UCSD-AML1 (cell line): Measurements from ENCODE around the gene NELFB.
A peak's percentile ranks its signal among the peaks of the same experiment; 100 is the strongest.

Experiments
- DNase-seq: peaks from one replicate; lab custom pipeline; 2025; ENCODE audit not compliant: unreplicated experiment; lab: John Stamatoyannopoulos, UW

Gene NELFB

DNA sequence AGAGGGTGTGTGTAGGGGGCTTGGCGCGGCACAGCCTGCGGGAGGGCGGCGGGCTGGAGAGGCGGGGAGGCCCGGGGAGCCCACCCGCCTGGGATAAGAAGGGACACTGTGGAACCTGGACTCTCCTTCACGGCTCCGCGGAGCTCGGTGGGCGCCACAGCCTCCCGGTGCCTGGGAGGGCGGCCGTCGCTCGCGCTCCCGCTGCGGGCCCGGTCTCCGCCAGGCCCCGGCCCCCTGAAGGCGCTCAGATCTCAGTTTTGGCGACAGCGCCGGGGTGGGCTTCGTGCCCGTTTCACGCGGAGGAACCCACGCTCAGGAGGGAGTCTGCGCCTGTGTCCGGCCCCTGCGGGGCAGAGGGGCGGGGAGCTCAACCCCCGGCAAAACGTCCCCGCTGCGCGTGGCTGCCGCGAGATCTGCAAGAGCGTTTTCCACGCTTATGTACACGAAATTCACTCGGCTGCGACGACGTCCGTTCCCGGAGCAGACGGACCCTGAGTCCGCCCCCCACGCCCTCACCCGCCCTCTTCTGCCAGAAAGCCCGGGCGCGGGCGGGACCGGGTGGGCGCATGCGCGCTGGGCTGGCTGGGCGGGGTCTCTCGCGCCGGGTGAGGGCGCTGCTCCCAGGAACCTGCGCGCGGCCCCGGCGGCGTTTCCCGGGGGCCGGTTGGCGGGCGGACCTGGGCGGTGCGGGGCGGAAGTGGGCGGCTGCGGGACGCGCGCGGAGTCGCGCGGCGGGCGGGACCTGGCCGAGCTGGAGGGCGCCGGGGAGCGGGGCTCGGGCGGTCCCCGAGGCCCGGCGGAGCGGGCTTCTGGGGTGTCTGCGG is at the start of gene NELFB:
Gene NELFB (plus strand): TSS at position 704 of the 824 bp plus-strand sequence.
- DNase-seq = peak; percentile 94

DNA sequence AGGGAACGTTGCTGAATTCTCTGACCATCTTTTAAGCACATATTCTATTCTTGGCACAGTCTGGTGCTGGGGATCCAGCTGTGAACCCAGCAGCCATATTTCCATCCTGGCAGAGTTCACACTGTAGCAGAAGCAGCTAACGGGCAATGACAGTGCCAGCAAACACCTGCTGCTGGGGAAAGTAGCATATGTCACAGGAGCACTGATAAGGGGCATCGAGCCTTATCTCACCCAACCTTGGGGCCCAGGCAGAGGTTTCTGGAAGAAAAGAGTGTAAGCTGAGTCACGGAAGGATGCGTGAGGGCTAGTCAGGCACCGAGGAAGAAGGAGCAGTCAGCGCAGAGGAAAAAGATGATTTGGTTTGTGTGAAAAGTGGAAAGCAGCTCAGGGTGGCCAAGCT is 48.5 kb upstream of the NELFB start:
- no peak for DNase-seq

DNA sequence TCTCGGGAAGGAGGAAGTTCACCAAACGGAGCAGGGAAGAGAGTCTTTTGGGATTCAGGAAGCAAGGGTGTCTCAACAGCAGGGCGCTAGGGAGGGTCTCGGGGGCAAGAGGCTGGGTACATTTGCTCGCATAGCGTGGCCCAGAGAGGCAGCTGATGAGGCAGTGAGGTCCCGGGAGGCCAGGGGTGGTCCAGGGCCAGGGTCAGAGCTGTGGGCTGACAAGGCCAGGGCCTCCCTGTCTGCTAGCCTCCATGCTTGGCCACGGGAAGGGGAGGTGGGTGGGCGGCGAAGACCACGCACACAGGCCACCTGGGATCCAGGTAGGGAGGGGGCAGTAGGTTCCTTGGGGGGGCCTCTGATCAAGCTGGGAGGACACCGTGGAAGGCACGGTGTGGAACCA is 43.6 kb upstream of the NELFB start:
- no peak for DNase-seq

DNA sequence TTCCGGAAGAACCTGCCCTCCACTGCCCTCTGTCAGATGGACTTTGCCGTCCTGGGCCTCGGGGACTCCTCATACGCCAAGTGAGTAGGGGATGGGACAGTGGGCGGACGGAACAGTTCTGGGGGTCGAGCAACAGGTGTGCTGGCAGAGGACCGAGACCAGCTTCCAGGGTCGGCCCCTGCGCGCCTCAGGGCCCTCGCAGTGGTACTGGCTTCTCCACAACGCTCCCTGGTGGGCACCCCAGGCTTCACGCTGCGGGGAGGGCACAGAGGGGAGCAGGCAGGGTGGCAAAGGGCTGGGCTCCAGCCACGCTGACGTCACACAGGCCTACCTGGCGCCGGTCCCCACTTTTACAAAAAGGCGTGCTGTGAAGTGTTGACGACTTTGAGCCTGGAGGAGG is 42.6 kb upstream of the NELFB start:
- DNase-seq = no peak

DNA sequence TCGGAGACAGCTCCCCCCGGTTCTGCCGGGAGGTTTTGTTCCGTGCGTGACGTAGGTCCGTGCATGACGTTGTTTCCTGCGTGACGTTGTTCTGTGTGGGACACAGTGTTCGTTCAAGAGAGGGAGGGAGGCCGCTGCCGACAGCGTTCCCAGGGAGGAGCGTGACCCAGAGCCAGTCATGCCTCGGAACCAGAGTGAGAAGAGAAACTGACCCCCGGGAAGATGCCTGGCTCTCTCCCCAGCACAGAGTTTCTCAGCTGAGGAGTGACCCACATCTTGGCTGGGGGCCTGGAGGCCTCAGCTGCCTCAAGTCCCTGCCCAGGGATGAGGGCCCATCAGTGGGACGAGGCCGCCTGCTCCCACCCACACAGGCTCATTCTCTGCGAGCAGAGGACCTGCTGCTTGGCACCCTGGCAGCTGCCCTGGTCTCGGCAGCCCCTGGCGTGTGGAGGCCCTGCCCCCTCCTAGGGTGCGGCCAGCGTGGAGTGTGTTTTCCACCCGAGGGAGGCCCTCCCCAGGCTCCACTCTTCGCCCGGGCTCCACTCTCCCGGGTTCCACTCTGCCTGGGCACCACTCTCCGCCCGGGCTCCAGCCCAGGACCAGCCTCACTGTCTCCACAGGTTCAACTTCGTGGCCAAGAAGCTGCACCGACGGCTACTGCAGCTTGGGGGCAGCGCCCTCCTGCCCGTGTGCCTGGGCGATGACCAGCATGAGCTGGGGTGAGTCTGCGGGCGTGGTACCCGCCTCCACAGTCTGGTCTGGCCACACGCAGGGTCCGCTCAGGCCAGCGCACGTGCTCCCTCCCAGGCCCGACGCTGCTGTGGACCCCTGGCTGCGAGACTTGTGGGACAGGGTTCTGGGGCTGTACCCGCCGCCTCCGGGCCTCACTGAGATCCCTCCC is 41.7 kb upstream of the NELFB start:
- peak; percentile 17 for DNase-seq

DNA sequence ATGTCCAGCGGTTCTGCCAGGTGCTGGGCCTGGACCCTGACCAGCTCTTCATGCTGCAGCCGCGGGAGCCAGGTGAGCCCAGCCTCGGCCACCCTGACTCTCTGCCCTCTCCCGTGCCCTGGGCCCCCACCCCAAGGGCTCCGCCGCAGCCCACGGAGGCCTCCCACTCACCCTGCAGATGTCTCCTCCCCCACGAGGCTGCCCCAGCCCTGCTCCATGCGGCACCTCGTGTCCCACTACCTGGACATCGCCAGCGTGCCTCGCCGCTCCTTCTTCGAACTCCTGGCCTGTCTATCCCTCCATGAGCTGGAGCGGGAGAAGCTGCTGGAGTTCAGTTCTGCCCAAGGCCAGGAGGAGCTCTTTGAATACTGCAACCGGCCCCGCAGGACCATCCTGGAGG is 40.5 kb upstream of the NELFB start:
- DNase-seq = no peak

DNA sequence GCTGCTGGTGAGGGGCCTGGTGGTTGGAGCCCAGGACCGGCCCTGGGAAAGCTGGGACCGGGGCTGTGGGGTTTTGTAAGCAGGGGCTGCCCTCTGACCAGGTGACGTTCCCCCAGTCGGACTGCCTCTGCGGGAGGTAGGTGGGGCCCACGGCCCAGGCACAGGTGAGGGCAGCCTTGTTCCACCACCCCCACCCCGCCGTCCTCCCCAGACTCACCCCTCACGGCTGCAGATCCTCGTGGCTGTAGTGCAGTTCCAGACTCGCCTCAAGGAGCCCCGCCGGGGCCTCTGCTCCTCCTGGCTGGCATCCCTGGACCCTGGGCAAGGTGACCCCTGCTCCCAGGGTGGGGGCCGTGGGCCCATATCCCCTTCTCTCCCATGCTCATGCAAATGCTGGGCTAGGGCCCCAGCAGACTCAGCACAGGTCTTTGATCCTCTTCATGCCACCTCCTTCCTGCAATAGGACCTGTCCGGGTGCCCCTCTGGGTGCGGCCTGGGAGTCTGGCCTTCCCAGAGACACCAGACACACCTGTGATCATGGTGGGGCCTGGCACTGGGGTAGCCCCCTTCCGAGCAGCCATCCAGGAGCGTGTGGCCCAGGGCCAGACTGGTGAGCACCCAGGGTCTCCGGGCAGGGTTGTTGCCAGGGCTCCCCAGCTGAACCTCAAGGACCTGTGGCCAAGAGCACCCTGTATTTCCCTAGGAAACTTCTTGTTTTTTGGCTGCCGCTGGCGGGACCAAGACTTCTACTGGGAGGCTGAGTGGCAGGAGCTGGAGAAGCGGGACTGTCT is 39.7 kb upstream of the NELFB start:
- DNase-seq = no peak

DNA sequence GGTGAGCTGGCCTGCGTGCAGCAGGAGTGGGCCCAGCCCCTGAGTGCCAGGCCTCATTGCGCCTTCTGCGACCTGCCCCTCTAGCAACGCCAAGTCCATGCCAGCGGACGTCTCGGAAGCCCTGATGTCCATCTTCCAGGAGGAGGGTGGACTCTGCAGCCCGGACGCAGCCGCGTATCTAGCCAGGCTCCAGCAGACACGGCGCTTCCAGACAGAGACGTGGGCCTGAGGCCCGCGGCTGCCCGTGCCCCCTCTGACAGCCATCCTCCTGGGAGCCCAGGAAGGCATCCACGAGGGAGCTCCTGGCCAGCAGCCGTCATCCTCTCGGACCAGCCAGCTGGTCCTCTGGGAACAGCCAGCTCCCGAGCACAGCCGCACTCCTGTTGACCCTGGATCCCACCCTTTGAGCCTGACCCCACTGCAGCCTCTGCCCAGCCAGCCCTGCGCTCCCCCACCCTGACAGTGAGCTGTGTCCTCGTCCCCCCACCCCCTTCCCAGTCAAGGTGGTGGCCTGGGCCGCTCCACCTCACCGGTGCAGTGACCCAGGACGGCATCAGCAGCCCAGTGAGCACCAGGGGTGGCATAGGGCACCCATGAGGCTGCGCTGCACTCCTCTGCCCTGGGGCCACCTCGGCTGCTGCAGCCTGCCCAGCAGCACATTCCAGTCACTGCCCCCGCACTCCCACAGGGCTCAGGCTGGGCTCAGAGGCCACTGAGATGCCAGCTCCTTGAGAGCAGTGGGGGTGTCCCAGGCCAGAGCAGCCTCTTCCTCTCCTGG is 38.8 kb upstream of the NELFB start:
- no peak for DNase-seq

DNA sequence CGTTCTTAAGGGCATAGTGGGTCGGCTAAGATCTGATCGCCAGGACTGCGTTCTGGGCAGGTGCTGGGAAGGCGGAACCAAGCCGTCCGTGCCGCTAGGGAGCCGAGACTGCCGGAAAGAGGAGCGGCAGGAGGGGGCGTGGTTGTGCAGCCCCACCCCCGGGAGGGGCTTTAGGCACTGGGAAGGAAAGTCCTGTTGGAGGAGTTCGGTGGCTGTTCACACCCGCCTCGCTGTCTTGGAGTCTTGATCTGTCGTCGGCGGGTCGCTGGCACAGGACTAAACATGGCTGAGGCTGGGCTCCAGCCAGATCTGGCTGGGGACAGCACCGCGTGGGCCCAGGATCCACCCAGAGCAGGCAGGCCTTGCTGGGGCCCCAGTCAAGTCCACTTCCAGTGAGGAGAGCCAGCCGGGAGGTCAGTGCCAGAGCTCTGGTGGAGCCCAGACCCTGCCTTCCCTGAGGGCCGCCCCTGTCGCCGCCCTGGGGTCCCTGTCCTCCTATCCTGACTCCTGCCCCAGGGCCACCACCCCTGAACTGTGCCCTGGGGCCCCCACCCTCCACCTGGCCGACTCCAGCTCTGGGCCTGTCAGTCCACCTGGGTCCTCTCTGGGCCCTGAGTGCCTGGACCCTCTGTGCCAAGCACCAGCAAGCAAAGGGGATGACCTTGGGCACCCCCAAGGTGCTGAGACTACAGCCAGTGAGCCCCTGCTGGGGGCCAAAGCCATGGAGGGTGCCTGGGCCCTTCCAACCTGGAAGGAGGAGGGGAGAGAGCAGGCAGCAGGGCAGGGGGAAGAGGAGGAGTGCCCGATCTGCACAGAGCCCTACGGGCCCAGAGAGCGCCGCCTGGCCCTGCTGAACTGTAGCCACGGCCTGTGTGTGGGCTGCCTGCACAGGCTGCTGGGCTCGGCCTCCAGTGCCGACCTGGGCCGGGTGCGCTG is 37.6 kb upstream of the NELFB start:
- peak; percentile 77 for DNase-seq

DNA sequence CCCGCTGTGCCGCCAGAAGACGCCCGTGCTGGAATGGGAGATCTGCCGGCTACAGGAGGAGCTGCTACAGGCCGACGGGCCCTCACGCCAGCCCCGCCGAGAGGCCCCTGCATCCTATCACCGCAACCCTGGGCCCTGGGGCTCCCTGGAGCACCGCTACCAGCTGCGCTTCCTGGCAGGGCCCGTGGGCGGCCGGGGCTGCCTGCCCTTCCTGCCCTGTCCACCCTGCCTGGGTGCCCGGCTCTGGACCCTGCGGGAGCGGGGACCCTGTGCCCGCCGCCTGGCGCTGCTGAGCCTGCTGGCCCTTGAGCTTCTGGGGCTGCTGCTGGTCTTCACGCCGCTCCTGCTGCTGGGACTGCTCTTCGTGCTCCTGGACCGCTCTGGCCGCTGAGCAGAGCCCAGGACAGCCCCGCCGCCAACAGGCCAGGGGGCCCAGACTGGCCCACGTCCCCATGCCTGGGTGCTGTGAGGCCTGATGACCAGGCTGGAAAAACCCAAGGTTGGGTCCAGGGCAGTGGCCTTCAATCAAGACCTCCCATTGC is 36.8 kb upstream of the NELFB start:
- DNase-seq = no peak

DNA sequence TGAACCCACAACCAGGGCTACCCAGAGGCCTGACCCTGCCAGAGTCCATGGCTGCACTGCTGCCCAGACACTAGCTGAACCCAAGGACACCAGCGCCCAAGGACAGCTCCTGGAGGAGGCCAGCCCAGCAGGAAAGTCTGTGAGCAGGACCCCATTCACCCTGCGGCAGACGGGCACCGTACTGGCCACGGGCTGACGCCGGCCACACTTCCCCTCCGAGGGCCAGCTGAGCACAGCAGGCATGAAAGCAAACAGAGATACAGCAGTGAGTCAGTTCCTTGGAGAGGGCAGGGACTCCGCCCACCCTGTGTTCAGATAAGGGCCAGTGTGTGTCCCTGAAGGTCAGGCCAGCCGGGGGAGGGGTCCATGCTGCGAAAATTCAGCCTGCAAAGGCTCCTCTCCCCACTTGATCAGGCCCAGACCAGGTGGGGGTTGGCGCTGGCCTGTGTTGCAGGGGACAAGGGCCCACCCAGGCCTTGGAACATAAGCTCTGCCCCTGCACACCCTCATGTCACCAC is 36.3 kb upstream of the NELFB start:
- DNase-seq = peak; percentile 67

DNA sequence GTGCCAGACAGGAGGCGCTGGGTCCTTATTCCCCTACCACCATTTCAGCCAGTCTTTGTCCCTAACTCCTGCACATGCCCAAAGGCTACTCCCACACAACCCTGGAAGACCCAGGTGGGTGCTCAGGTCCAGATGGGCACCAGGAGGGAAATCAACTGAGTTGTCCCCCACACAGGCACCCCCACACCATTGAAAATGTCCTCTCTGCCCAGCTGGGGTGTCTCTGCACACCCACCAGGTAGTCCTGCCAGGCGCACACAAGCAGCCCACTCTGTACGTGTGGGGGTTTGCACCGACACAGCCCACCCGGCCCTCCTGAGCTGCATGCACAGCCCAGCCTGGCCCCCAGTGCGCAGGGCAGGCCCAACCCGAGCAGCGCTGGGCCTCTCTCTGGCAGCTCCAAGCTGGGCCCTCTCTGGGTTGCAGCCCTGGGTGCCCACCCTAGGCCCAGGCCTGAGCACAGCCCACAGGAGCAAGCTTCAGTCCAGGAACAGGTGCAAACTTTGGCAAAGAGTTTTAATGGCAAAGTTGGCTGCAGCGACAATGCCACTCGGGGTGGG is 35.3 kb upstream of the NELFB start:
- no peak for DNase-seq

DNA sequence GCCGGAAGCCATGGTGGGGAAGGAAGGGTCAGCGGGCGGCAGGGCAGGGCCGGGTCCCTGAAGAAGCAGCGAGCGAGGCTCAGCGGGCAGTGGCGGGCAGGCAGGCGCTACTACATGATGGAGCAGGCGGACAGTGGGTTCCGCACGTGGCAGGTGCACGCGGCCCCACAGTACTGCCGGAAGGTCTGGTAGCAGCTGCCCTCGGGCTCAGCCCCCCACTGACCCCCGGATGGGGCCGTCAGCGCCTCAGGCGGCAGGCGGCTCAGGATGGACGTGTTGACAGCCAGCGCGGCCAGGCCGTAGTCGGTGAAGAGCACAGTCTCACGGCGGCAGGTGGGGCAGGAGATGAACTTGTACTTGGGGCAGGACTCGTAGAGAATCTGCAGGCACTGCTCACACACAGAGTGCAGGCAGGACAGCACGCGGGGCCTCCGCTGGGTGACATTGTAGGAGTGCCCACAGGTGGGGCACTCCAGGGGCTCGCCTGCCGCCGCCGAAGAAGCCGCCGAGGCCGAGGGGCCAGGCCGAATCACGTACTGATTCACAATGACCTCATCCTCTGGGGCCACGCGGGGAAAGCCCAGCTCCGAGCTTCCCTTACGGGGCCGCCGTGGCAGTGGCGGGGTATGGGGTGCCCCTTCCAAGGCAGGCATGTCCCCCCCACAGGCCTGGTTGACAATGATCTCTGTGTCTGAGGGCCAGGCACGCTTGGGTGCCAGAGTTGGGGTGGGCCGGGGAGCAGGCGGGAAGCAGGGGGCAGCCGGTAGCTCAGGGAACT is 34.6 kb upstream of the NELFB start:
- no peak for DNase-seq

DNA sequence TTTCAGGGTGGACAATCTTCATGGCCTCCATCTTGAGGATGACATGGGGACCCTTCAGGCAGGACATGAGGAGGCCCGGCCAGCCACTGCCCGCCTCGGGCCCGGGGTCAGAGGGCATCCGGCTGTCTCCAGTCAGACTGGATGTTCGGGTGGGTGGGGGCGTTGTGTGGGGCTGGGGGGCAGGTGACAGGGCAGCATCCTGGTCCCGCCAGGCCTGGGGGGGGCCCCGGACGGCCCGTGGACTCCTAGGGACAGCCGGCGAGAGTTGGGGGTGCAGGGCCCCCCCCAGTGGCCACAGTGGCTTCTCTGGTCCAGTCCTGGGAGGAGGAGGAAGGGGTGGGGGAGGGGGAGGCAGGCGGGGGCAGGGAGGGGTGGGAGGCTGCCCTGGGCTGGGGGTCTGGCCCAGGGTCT is 34.0 kb upstream of the NELFB start:
- DNase-seq = no peak

DNA sequence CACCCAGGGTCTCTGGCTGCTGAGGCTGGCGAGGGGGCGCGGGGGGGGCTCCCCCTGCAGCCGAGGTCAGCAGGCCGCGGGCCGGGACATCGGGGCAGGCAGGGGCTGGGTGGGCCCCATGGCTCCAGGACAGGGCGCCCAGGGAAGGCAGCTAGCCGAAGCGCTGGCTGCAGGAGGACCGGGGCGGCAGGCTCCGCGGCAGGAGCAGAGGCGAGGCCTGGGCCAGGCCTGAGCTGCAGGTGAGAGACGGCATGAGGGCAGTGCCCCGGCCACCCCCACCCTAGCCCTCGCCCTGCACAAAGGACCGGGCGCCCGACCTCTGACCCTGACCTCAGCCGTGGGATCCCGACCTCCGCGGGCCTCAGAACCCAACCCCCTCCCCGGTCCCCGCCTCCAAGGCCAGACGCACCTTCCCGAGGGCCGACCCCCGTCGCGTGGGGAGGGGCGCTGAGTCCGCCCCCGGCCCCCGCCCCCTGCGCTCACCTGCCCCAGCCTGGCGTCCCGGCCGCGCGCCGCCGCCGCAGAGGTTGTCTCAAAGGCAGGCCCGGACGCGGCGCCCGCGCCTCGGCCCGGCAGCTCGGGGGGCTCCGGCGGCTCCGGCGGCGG is 33.5 kb upstream of the NELFB start:
- no peak for DNase-seq

DNA sequence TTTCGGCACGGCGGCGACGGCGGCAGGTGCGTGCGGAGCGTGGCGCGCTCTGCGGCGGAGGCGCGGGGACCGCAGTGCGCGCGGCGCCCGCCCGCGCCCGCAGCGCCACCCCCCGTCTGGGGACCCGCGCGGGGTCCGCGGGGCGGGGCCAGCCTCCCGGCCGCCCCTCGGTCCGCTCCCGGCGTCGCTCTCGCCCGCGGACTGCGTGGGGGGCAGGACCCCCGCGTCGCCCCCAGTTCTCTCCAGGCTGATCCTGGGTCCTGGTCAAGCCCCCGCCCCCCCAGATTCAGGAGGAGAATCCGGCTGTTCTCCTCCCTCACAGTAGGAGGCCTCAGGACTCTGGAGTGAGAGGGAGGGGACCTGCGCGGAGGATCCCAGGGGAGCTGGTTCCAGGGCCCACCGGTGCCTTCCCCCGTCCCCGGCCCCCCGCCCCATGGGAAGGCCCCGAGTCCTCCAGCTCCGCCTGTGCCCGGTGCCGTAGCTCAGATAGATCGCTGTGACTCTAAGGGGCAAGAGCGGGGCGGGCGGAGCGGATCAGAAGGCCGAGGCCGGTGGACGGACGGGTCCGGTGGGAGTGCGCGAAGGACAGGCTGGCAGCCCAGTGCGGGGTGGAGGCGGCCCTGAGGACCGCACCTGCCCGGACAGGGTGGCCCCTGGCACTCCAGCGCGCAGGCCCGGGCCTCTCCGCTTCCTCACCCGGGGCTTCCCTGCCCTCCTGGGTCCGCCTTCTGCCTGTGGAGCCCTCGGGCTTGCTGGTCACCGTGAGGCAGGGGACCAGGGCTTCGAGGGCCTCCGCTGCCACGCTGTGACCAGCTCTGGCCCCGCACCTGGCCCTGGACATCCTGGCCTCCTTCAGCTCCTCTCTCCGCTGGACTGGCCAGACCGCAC is 32.7 kb upstream of the NELFB start, which contains the start of gene RNF208:
Gene RNF208 (minus strand): TSS at position 51 of the 888 bp plus-strand sequence. CDS start 1,028 bp downstream, outside the sequence.
- DNase-seq = no peak
